NCI-H2171 treated with DMSO at 0.1 percent for 48 hours (cell line): ENCODE data around the gene MT1HL1.
"Not testable (repeated sequence)": the region's sequence is repeated elsewhere in the genome, so short reads cannot be mapped to it uniquely, and the experiment has no call there.

Experiments used
- DNase-seq: peaks from one replicate; lab custom pipeline; 2025; lab: John Stamatoyannopoulos, UW

The MT1HL1 gene

GRCh38 chr1:237016626-237017025 is 12.4 kb upstream of the MT1HL1 start:
- no peak for DNase-seq

GRCh38 chr1:237013608-237014007 is 9.4 kb upstream of the MT1HL1 start:
- DNase-seq: no peak

GRCh38 chr1:237012788-237013383 is 8.6 kb upstream of the MT1HL1 start:
- DNase-seq: peak; percentile 72

- no peak for DNase-seq
These were observed 8.1 kb upstream of the MT1HL1 start for GRCh38 chr1:237012361-237012760.

GRCh38 chr1:237011432-237011831 is 7.2 kb upstream of the MT1HL1 start:
- no peak for DNase-seq

GRCh38 chr1:237009611-237010010 is 5.4 kb upstream of the MT1HL1 start:
- DNase-seq: no peak

GRCh38 chr1:237007147-237007881 is 3.1 kb upstream of the MT1HL1 start:
- DNase-seq: no peak

- no peak for DNase-seq
These were observed 1.4 kb upstream of the MT1HL1 start for GRCh38 chr1:237005674-237006073.

GRCh38 chr1:237003516-237003915 is 725 bp downstream of the MT1HL1 start:
- DNase-seq: no peak

GRCh38 chr1:237000191-237000590 is 4.0 kb downstream of the MT1HL1 start:
- DNase-seq: no peak

GRCh38 chr1:236998546-236998945 is 5.7 kb downstream of the MT1HL1 start:
- peak; percentile 29 for DNase-seq

- DNase-seq: no peak
These were observed 6.4 kb downstream of the MT1HL1 start for GRCh38 chr1:236997882-236998281.

- DNase-seq: no peak
These were observed 6.9 kb downstream of the MT1HL1 start for GRCh38 chr1:236997361-236997760.

GRCh38 chr1:236994450-236994849 is 9.8 kb downstream of the MT1HL1 start:
- no peak for DNase-seq

GRCh38 chr1:236992449-236992848 is 11.8 kb downstream of the MT1HL1 start:
- DNase-seq: no peak

GRCh38 chr1:236990052-236990445 is 14.2 kb downstream of the MT1HL1 start:
- DNase-seq: no peak

GRCh38 chr1:236989290-236990051 is 14.8 kb downstream of the MT1HL1 start:
- no peak for DNase-seq

- DNase-seq: no peak
These were observed 20.4 kb downstream of the MT1HL1 start for GRCh38 chr1:236983818-236984217.

- peak; percentile 87 for DNase-seq
These were observed 21.9 kb downstream of the MT1HL1 start for GRCh38 chr1:236982380-236982779.

GRCh38 chr1:236981431-236981830 is 22.8 kb downstream of the MT1HL1 start:
- not testable (repeated sequence) for DNase-seq

- no peak for DNase-seq
These were observed 23.6 kb downstream of the MT1HL1 start for GRCh38 chr1:236980673-236981072.

- DNase-seq: no peak
These were observed 24.9 kb downstream of the MT1HL1 start for GRCh38 chr1:236979149-236979900.
